Measurements from ENCODE around the gene DCAF7.

DCAF7 gene

GRCh38 chr17:63626551-63627180, 76.4 kb downstream of the DCAF7 start:
- Histone ChIP-seq H3K27ac (ENCODE audit: low read length) (no peak overlapping the region), H3K27me3 (ENCODE audit: insufficient read depth, low read length) (no peaks in the 10 kb centered on the region), H3K9ac (ENCODE audit: low read depth, low read length) (no peak overlapping the region; the same call in 1 of the 2 replicates), H3K4me1 (ENCODE audit: insufficient read depth, low read length) (peaks cover 5% of the 10 kb centered on the region), H3K4me3 (ENCODE audit: low read length) (no peak overlapping the region), H3K36me3 (ENCODE audit: insufficient read depth, low read depth, low read length) (no peaks in the 10 kb centered on the region), H3K9me3 (ENCODE audit: insufficient read depth, low read depth, low read length) (no peaks in the 10 kb centered on the region)

GRCh38 chr17:63629627-63630026, 79.3 kb downstream of the DCAF7 start:
- peaks cover 3% of the 10 kb centered on the region; the same call in 1 of the 2 replicates for H3K36me3 ChIP-seq (ENCODE audit: insufficient read depth, low read depth, low read length)
- no peak overlapping the region for H3K4me3 ChIP-seq (ENCODE audit: low read length)
- no peaks in the 10 kb centered on the region for H3K9me3 ChIP-seq (ENCODE audit: insufficient read depth, low read depth, low read length)
- no peak overlapping the region for H3K27ac ChIP-seq (ENCODE audit: low read length)
- no peak overlapping the region for H3K9ac ChIP-seq (ENCODE audit: low read depth, low read length)
- H3K4me1 ChIP-seq (ENCODE audit: insufficient read depth, low read length), result peaks cover 14% of the 10 kb centered on the region
- no peaks in the 10 kb centered on the region for H3K27me3 ChIP-seq (ENCODE audit: insufficient read depth, low read length)

GRCh38 chr17:63631062-63631461, 80.8 kb downstream of the DCAF7 start:
- Histone ChIP-seq H3K9me3 (ENCODE audit: insufficient read depth, low read depth, low read length) (no peaks in the 10 kb centered on the region), H3K4me1 (ENCODE audit: insufficient read depth, low read length) (peaks cover 14% of the 10 kb centered on the region), H3K27ac (ENCODE audit: low read length) (no peak overlapping the region), H3K4me3 (ENCODE audit: low read length) (no peak overlapping the region), H3K9ac (ENCODE audit: low read depth, low read length) (no peak overlapping the region), H3K27me3 (ENCODE audit: insufficient read depth, low read length) (no peaks in the 10 kb centered on the region), H3K36me3 (ENCODE audit: insufficient read depth, low read depth, low read length) (peaks cover 16% of the 10 kb centered on the region)

GRCh38 chr17:63631626-63632025, 81.3 kb downstream of the DCAF7 start:
- Histone ChIP-seq H3K27me3 (ENCODE audit: insufficient read depth, low read length) (no peaks in the 10 kb centered on the region), H3K36me3 (ENCODE audit: insufficient read depth, low read depth, low read length) (peaks cover 21% of the 10 kb centered on the region), H3K9ac (ENCODE audit: low read depth, low read length) (no peak overlapping the region), H3K4me3 (ENCODE audit: low read length) (no peak overlapping the region), H3K4me1 (ENCODE audit: insufficient read depth, low read length) (peaks cover 14% of the 10 kb centered on the region), H3K9me3 (ENCODE audit: insufficient read depth, low read depth, low read length) (no peaks in the 10 kb centered on the region), H3K27ac (ENCODE audit: low read length) (no peak overlapping the region)

GRCh38 chr17:63633742-63634141, 83.5 kb downstream of the DCAF7 start:
- Histone ChIP-seq H3K4me3 (ENCODE audit: low read length) (0 out of 2 replicates have a peak overlapping the region, but pooled peaks have one; percentile 1), H3K36me3 (ENCODE audit: insufficient read depth, low read depth, low read length) (peaks cover 24% of the 10 kb centered on the region), H3K4me1 (ENCODE audit: insufficient read depth, low read length) (peaks cover 14% of the 10 kb centered on the region), H3K27ac (ENCODE audit: low read length) (peak overlapping the region; percentile 25), H3K9me3 (ENCODE audit: insufficient read depth, low read depth, low read length) (no peaks in the 10 kb centered on the region), H3K9ac (ENCODE audit: low read depth, low read length) (peak overlapping the region; percentile 44; the same call in 1 of the 2 replicates), H3K27me3 (ENCODE audit: insufficient read depth, low read length) (no peaks in the 10 kb centered on the region)

GRCh38 chr17:63634163-63634562, 83.9 kb downstream of the DCAF7 start:
- Histone ChIP-seq H3K27ac (ENCODE audit: low read length) (peak overlapping the region; percentile 25), H3K9me3 (ENCODE audit: insufficient read depth, low read depth, low read length) (no peaks in the 10 kb centered on the region), H3K4me1 (ENCODE audit: insufficient read depth, low read length) (peaks cover 14% of the 10 kb centered on the region), H3K36me3 (ENCODE audit: insufficient read depth, low read depth, low read length) (peaks cover 24% of the 10 kb centered on the region), H3K4me3 (ENCODE audit: low read length) (peak overlapping the region; percentile 1; the same call in 1 of the 2 replicates), H3K9ac (ENCODE audit: low read depth, low read length) (peak overlapping the region; percentile 44; the same call in 1 of the 2 replicates), H3K27me3 (ENCODE audit: insufficient read depth, low read length) (no peaks in the 10 kb centered on the region)

- Histone ChIP-seq H3K4me3 (ENCODE audit: low read length) (no peak overlapping the region), H3K9me3 (ENCODE audit: insufficient read depth, low read depth, low read length) (no peaks in the 10 kb centered on the region), H3K4me1 (ENCODE audit: insufficient read depth, low read length) (peaks cover 14% of the 10 kb centered on the region), H3K27ac (ENCODE audit: low read length) (no peak overlapping the region), H3K27me3 (ENCODE audit: insufficient read depth, low read length) (no peaks in the 10 kb centered on the region), H3K9ac (ENCODE audit: low read depth, low read length) (peak overlapping the region; percentile 44; the same call in 1 of the 2 replicates), H3K36me3 (ENCODE audit: insufficient read depth, low read depth, low read length) (peaks cover 24% of the 10 kb centered on the region)
Observed at GRCh38 chr17:63634816-63635215, 84.5 kb downstream of the DCAF7 start.

GRCh38 chr17:63635290-63635689, 85.0 kb downstream of the DCAF7 start:
- Histone ChIP-seq H3K9me3 (ENCODE audit: insufficient read depth, low read depth, low read length) (no peaks in the 10 kb centered on the region), H3K4me1 (ENCODE audit: insufficient read depth, low read length) (peaks cover 14% of the 10 kb centered on the region), H3K27ac (ENCODE audit: low read length) (no peak overlapping the region), H3K9ac (ENCODE audit: low read depth, low read length) (no peak overlapping the region), H3K27me3 (ENCODE audit: insufficient read depth, low read length) (no peaks in the 10 kb centered on the region), H3K4me3 (ENCODE audit: low read length) (no peak overlapping the region), H3K36me3 (ENCODE audit: insufficient read depth, low read depth, low read length) (peaks cover 24% of the 10 kb centered on the region)

GRCh38 chr17:63635787-63636186, 85.5 kb downstream of the DCAF7 start:
- Histone ChIP-seq H3K4me3 (ENCODE audit: low read length) (no peak overlapping the region), H3K9ac (ENCODE audit: low read depth, low read length) (no peak overlapping the region), H3K9me3 (ENCODE audit: insufficient read depth, low read depth, low read length) (no peaks in the 10 kb centered on the region), H3K36me3 (ENCODE audit: insufficient read depth, low read depth, low read length) (peaks cover 24% of the 10 kb centered on the region), H3K4me1 (ENCODE audit: insufficient read depth, low read length) (peaks cover 14% of the 10 kb centered on the region), H3K27me3 (ENCODE audit: insufficient read depth, low read length) (no peaks in the 10 kb centered on the region), H3K27ac (ENCODE audit: low read length) (no peak overlapping the region)

GRCh38 chr17:63639125-63639524, 88.8 kb downstream of the DCAF7 start:
- no peaks in the 10 kb centered on the region for H3K27me3 ChIP-seq (ENCODE audit: insufficient read depth, low read length)
- peaks cover 5% of the 10 kb centered on the region for H3K4me1 ChIP-seq (ENCODE audit: insufficient read depth, low read length)
- H3K9ac ChIP-seq (ENCODE audit: low read depth, low read length), result no peak overlapping the region
- H3K27ac ChIP-seq (ENCODE audit: low read length), result no peak overlapping the region
- no peaks in the 10 kb centered on the region for H3K9me3 ChIP-seq (ENCODE audit: insufficient read depth, low read depth, low read length)
- no peak overlapping the region for H3K4me3 ChIP-seq (ENCODE audit: low read length)
- peaks cover 24% of the 10 kb centered on the region for H3K36me3 ChIP-seq (ENCODE audit: insufficient read depth, low read depth, low read length)

GRCh38 chr17:63640038-63640437, 89.8 kb downstream of the DCAF7 start:
- Histone ChIP-seq H3K27me3 (ENCODE audit: insufficient read depth, low read length) (no peaks in the 10 kb centered on the region), H3K4me3 (ENCODE audit: low read length) (no peak overlapping the region), H3K9ac (ENCODE audit: low read depth, low read length) (no peak overlapping the region), H3K9me3 (ENCODE audit: insufficient read depth, low read depth, low read length) (no peaks in the 10 kb centered on the region), H3K27ac (ENCODE audit: low read length) (no peak overlapping the region), H3K4me1 (ENCODE audit: insufficient read depth, low read length) (no peaks in the 10 kb centered on the region), H3K36me3 (ENCODE audit: insufficient read depth, low read depth, low read length) (peaks cover 17% of the 10 kb centered on the region)

GRCh38 chr17:63641692-63642448, 91.6 kb downstream of the DCAF7 start:
- H3K9me3 ChIP-seq (ENCODE audit: insufficient read depth, low read depth, low read length), result no peaks in the 10 kb centered on the region
- no peak overlapping the region for H3K9ac ChIP-seq (ENCODE audit: low read depth, low read length)
- H3K4me1 ChIP-seq (ENCODE audit: insufficient read depth, low read length), result peaks cover 1% of the 10 kb centered on the region
- H3K27me3 ChIP-seq (ENCODE audit: insufficient read depth, low read length), result no peaks in the 10 kb centered on the region
- 0 out of 2 replicates have a peak, but pooled peaks cover under 1% of the 10 kb centered on the region for H3K36me3 ChIP-seq (ENCODE audit: insufficient read depth, low read depth, low read length)
- no peak overlapping the region for H3K27ac ChIP-seq (ENCODE audit: low read length)
- no peak overlapping the region for H3K4me3 ChIP-seq (ENCODE audit: low read length)

All from iPS-20b (cell line).